ENCODE measurements around the gene DENND5A.

- TF ChIP-seq, protein P1, sequence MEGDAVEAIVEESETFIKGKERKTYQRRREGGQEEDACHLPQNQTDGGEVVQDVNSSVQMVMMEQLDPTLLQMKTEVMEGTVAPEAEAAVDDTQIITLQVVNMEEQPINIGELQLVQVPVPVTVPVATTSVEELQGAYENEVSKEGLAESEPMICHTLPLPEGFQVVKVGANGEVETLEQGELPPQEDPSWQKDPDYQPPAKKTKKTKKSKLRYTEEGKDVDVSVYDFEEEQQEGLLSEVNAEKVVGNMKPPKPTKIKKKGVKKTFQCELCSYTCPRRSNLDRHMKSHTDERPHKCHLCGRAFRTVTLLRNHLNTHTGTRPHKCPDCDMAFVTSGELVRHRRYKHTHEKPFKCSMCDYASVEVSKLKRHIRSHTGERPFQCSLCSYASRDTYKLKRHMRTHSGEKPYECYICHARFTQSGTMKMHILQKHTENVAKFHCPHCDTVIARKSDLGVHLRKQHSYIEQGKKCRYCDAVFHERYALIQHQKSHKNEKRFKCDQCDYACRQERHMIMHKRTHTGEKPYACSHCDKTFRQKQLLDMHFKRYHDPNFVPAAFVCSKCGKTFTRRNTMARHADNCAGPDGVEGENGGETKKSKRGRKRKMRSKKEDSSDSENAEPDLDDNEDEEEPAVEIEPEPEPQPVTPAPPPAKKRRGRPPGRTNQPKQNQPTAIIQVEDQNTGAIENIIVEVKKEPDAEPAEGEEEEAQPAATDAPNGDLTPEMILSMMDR (IDR thresholded peaks at IDR 0.05; ENCODE audit: insufficient read depth, low read depth, low read length), result no peak
- no peak for TF ChIP-seq EZH2 (IDR thresholded peaks at IDR 0.05; ENCODE audit: insufficient read depth, low read length)
Observed at GRCh38 chr11:9092072-9092471, 173.1 kb downstream of the DENND5A start.
